Activated naive CD8-positive, alpha-beta T cell treated with anti-CD3 and anti-CD28 coated beads, Interleukin-2, amount 50 U/mL, for 16 hours (primary cell): ENCODE results near the gene MROH8.

Experiments used
- DNase-seq: peaks from one replicate; pipeline ENCODE4 v3.0.0-alpha.2; 2020; ENCODE audit warnings: low read depth, low spot score

The MROH8 gene

GRCh38 chr20:37178839-37179682 lies at the start of gene MROH8, which contains the start of gene RPN2:
TSS of gene MROH8 (minus strand) at chr20:37179548.
TSS of gene RPN2 (plus strand) at chr20:37179330. CDS start at chr20:37179357, 27 bp downstream.
- peak; percentile 89 for DNase-seq

GRCh38 chr20:37228656-37229055 lies 49.3 kb upstream of the MROH8 start:
- DNase-seq: no peak

GRCh38 chr20:37228082-37228481 lies 48.7 kb upstream of the MROH8 start:
- DNase-seq: no peak

GRCh38 chr20:37226889-37227288 lies 47.5 kb upstream of the MROH8 start:
- DNase-seq: no peak

- DNase-seq: no peak
These were observed 45.8 kb upstream of the MROH8 start for GRCh38 chr20:37225146-37225545.

- no peak for DNase-seq
These were observed 43.7 kb upstream of the MROH8 start for GRCh38 chr20:37223053-37223452.

GRCh38 chr20:37222086-37222485 lies 42.7 kb upstream of the MROH8 start:
- DNase-seq: no peak

GRCh38 chr20:37220731-37221130 lies 41.4 kb upstream of the MROH8 start:
- no peak for DNase-seq

GRCh38 chr20:37219751-37220668 lies 40.7 kb upstream of the MROH8 start:
- no peak for DNase-seq

- DNase-seq: no peak
These were observed 39.6 kb upstream of the MROH8 start for GRCh38 chr20:37218976-37219375.

- no peak for DNase-seq
These were observed 39.1 kb upstream of the MROH8 start for GRCh38 chr20:37218441-37218840.

- DNase-seq: no peak
These were observed 30.4 kb upstream of the MROH8 start for GRCh38 chr20:37209661-37210314.

- no peak for DNase-seq
These were observed 29.8 kb upstream of the MROH8 start for GRCh38 chr20:37209193-37209592.

- DNase-seq: no peak
These were observed 27.8 kb upstream of the MROH8 start for GRCh38 chr20:37207171-37207570.

GRCh38 chr20:37205794-37206193 lies 26.4 kb upstream of the MROH8 start:
- DNase-seq: no peak

GRCh38 chr20:37205130-37205529 lies 25.8 kb upstream of the MROH8 start:
- DNase-seq: no peak

GRCh38 chr20:37204056-37204455 lies 24.7 kb upstream of the MROH8 start:
- DNase-seq: no peak

- DNase-seq: no peak
These were observed 23.1 kb upstream of the MROH8 start for GRCh38 chr20:37202267-37202943.

GRCh38 chr20:37201827-37202162 lies 22.4 kb upstream of the MROH8 start:
- DNase-seq: no peak

GRCh38 chr20:37200926-37201826 lies 21.8 kb upstream of the MROH8 start:
- no peak for DNase-seq
